SK-N-SH (cell line): ENCODE data around the gene FAM81A.

Source experiments
- CTCF ChIP-seq: fragments of 200-600 bp; sonication (generic); IDR thresholded peaks from 2 replicates; pipeline ENCODE4 v1.6.1; 2017; ENCODE audit warnings: antibody characterized with exemption, mild to moderate bottlenecking, moderate library complexity
- POLR2AphosphoS5 ChIP-seq: IDR thresholded peaks from 2 replicates; pipeline ENCODE4 v1.6.1; 2012; ENCODE audit warnings: low read depth, low read length
- REST ChIP-seq: IDR thresholded peaks from 2 replicates; pipeline ENCODE4 v1.6.1; 2012; ENCODE audit warnings: mild to moderate bottlenecking, low read depth, low read length, moderate library complexity
- TAF1 ChIP-seq: IDR thresholded peaks from 2 replicates; pipeline ENCODE4 v1.6.1; 2012; ENCODE audit warnings: low read depth, mild to moderate bottlenecking, low read length, moderate library complexity, borderline replicate concordance
- TF ChIP-seq, protein P1 (sequence below): fragments of 150-350 bp; IDR thresholded peaks from 2 replicates; pipeline ENCODE4 v1.6.1; 2016; ENCODE audit warnings: mild to moderate bottlenecking, low read depth, low read length

DNA sequence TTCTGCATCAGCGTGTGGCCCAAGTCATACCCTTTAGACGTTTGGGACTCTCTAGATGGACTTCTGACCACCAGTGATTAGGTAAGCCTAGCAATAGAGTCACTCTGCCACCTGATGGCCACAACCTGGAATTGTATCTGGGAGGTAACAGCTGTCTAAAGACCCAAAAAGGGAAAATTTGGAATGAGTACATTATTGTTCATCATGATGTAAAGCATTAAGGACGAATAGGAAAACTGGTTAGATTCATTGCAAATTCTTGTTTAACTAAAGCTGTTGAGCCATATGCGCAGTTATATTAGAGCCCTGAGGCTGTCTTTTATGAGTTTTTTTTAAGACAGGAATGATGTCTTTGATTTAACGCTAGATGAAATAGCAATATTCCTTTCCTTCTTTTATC lies 63.6 kb downstream of the FAM81A start:
- TF ChIP-seq CTCF = peak; percentile 63
- TF ChIP-seq POLR2AphosphoS5 = no peak
- no peak for TF ChIP-seq TAF1
- TF ChIP-seq REST = no peak
- TF ChIP-seq, protein P1, sequence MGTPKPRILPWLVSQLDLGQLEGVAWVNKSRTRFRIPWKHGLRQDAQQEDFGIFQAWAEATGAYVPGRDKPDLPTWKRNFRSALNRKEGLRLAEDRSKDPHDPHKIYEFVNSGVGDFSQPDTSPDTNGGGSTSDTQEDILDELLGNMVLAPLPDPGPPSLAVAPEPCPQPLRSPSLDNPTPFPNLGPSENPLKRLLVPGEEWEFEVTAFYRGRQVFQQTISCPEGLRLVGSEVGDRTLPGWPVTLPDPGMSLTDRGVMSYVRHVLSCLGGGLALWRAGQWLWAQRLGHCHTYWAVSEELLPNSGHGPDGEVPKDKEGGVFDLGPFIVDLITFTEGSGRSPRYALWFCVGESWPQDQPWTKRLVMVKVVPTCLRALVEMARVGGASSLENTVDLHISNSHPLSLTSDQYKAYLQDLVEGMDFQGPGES = no peak
